ENCODE results near the gene FYN. TPM values are rescaled to one million over a fixed set of nuclear protein-coding genes. Genes with fewer than 3 reads are reported as not detected.

FYN gene
- total and polyA plus RNA-seq, 2 of the 13 experiments (the other 11 are each of a cell fraction or from before 2014, with no cell fraction given), result 15.5 to 24.6 TPM

GRCh38 chr6:111865909-111866546 lies 7.2 kb downstream of the FYN start (continued):
- TF ChIP-seq, protein P1, sequence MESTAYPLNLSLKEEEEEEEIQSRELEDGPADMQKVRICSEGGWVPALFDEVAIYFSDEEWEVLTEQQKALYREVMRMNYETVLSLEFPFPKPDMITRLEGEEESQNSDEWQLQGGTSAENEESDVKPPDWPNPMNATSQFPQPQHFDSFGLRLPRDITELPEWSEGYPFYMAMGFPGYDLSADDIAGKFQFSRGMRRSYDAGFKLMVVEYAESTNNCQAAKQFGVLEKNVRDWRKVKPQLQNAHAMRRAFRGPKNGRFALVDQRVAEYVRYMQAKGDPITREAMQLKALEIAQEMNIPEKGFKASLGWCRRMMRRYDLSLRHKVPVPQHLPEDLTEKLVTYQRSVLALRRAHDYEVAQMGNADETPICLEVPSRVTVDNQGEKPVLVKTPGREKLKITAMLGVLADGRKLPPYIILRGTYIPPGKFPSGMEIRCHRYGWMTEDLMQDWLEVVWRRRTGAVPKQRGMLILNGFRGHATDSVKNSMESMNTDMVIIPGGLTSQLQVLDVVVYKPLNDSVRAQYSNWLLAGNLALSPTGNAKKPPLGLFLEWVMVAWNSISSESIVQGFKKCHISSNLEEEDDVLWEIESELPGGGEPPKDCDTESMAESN (CRISPR knock-in tag; conservative IDR thresholded peaks at IDR 0.05), result no peak

DNA sequence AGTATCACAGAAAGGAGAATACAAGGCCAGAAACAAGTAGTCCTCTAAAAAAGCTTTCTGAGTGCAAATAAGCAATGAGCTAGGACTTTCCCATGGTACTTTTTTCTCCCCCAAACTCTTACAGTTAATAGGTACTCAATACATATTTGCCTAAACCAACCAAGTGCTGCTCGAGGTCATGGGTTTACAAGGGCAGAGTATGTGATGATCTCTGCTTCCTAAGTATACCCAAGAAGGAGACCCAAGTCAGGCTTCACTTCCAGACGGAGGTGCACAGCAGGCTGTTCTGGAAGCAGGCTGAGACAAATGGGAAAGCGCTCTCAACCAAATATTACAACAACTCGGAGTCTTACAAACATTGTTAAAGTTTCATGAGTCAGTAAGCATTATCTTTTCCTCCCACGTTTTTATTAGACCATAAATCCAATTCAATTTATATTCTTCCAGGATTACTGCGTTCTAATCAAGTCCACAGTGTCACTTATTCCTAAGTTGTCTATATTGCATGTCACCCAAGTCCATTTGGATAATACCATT lies 8.1 kb downstream of the FYN start:
- in situ Hi-C loops (cut with HindIII; ENCODE audit: extremely low pct_ligation_motif_present, low pct_unique_long_range_greater_than_20kb), result no loop called here
- Histone ChIP-seq H3K4me1 (ENCODE audit: insufficient read depth, low read length) (peaks cover 11% of the 10 kb centered on the region), H3K9me3 (ENCODE audit: low read length) (no peaks in the 10 kb centered on the region), H3K79me2 (ENCODE audit: insufficient read depth, low read length) (no peaks in the 10 kb centered on the region), H3K9ac (ENCODE audit: insufficient read depth, low read depth, low read length) (no peak overlapping the region), H3K36me3 (replicated peaks in 1 of 2; ENCODE audit: control insufficient read depth in 1 of 2, insufficient read depth in 2 of 2, low read length in 2 of 2) (no peaks in the 10 kb centered on the region), H3K27me3 (ENCODE audit: control insufficient read depth in 1 of 2, insufficient read depth in 2 of 2, low read length in 2 of 2) (no peaks in the 10 kb centered on the region), H4K20me1 (ENCODE audit: insufficient read depth, low read length) (no peaks in the 10 kb centered on the region), H2AFZ (ENCODE audit: low read length) (no peak overlapping the region), H3K4me3 (replicated peaks in 1 of 3; ENCODE audit: insufficient read depth in 1 of 3, low read depth in 2 of 3, low read length in 3 of 3) (no peak overlapping the region), H3K4me2 (ENCODE audit: low read depth, low read length) (no peak overlapping the region), H3K27ac (ENCODE audit: extremely low read length, insufficient read depth, low read length) (no peak overlapping the region)
- BruUV-seq (replicated peaks), result no TSS peak
- ChIA-PET CTCF (ENCODE audit: low intra/inter-chr PET ratio, low total read pairs) (no interaction called here), POLR2A (no interaction called here)
- no peak for FAIRE-seq
- DNase-seq (ENCODE audit: low spot score), result no peak
- WGBS (ENCODE audit: low lambda C conversion rate), result 62% methylated on average over 6 of the region's 6 CpGs
- intact Hi-C loops (cut with micrococcal nuclease; ENCODE audit: unreplicated experiment), result no loop called here
- ATAC-seq, result no peak
- TF ChIP-seq PAF1 (CRISPR knock-in tag; IDR thresholded peaks at IDR 0.05) (no peak), KDM1A (CRISPR knock-in tag; IDR thresholded peaks at IDR 0.05) (no peak), THYN1 (CRISPR knock-in tag; IDR thresholded peaks at IDR 0.05; ENCODE audit: borderline replicate concordance, low read depth) (no peak), RARA (CRISPR knock-in tag; IDR thresholded peaks at IDR 0.05) (no peak), NBN (conservative IDR thresholded peaks at IDR 0.05) (no peak), MYC (CRISPR knock-in tag; IDR thresholded peaks at IDR 0.05; ENCODE audit: borderline replicate concordance) (no peak), ZNF335 (CRISPR knock-in tag; IDR thresholded peaks at IDR 0.05) (no peak), SKIL (CRISPR knock-in tag; IDR thresholded peaks at IDR 0.05; ENCODE audit: borderline replicate concordance) (no peak), MTA1 (CRISPR knock-in tag; IDR thresholded peaks at IDR 0.05; ENCODE audit: borderline replicate concordance) (no peak)
- TF ChIP-seq, protein P2, sequence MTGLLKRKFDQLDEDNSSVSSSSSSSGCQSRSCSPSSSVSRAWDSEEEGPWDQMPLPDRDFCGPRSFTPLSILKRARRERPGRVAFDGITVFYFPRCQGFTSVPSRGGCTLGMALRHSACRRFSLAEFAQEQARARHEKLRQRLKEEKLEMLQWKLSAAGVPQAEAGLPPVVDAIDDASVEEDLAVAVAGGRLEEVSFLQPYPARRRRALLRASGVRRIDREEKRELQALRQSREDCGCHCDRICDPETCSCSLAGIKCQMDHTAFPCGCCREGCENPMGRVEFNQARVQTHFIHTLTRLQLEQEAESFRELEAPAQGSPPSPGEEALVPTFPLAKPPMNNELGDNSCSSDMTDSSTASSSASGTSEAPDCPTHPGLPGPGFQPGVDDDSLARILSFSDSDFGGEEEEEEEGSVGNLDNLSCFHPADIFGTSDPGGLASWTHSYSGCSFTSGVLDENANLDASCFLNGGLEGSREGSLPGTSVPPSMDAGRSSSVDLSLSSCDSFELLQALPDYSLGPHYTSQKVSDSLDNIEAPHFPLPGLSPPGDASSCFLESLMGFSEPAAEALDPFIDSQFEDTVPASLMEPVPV (CRISPR knock-in tag; IDR thresholded peaks at IDR 0.05), result no peak
- TF ChIP-seq, protein P3, sequence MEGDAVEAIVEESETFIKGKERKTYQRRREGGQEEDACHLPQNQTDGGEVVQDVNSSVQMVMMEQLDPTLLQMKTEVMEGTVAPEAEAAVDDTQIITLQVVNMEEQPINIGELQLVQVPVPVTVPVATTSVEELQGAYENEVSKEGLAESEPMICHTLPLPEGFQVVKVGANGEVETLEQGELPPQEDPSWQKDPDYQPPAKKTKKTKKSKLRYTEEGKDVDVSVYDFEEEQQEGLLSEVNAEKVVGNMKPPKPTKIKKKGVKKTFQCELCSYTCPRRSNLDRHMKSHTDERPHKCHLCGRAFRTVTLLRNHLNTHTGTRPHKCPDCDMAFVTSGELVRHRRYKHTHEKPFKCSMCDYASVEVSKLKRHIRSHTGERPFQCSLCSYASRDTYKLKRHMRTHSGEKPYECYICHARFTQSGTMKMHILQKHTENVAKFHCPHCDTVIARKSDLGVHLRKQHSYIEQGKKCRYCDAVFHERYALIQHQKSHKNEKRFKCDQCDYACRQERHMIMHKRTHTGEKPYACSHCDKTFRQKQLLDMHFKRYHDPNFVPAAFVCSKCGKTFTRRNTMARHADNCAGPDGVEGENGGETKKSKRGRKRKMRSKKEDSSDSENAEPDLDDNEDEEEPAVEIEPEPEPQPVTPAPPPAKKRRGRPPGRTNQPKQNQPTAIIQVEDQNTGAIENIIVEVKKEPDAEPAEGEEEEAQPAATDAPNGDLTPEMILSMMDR (CRISPR knock-in tag; IDR thresholded peaks at IDR 0.05), result no peak

Measured in HepG2 (cell line).